ENCODE data around the gene DAPK2.

DNA sequence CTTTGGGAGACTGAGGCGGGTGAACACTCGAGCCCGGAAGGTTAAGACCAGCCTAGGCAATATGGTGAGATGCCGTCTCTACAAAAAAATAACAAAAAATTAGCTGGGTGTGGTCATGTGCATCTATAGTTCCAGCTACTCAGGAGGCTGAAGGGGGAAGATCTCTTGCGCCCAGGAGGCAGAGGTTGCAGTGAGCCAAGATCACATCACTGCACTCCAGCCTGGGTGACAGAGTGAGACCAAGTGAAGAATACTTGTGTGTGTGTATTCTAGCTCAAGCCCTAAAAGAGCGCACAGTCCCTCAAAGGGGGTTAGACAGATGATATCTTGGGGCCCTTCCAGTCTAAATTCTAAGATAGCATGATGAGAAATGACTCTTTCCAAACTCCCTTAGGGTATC, 23.7 kb downstream of the DAPK2 start:
- TF ChIP-seq, protein P1, sequence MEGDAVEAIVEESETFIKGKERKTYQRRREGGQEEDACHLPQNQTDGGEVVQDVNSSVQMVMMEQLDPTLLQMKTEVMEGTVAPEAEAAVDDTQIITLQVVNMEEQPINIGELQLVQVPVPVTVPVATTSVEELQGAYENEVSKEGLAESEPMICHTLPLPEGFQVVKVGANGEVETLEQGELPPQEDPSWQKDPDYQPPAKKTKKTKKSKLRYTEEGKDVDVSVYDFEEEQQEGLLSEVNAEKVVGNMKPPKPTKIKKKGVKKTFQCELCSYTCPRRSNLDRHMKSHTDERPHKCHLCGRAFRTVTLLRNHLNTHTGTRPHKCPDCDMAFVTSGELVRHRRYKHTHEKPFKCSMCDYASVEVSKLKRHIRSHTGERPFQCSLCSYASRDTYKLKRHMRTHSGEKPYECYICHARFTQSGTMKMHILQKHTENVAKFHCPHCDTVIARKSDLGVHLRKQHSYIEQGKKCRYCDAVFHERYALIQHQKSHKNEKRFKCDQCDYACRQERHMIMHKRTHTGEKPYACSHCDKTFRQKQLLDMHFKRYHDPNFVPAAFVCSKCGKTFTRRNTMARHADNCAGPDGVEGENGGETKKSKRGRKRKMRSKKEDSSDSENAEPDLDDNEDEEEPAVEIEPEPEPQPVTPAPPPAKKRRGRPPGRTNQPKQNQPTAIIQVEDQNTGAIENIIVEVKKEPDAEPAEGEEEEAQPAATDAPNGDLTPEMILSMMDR (IDR thresholded peaks at IDR 0.05; ENCODE audit: insufficient read depth, low read depth, low read length): no peak
- no peak for TF ChIP-seq EZH2 (IDR thresholded peaks at IDR 0.05; ENCODE audit: insufficient read depth, low read length)
